ENCODE measurements around the gene SLC7A1.

SLC7A1 gene

GRCh38 chr13:29500386-29500785 is 95.1 kb downstream of the SLC7A1 start:
- Histone ChIP-seq H2BK120ac (ENCODE audit: low read depth, low read length) (no peak overlapping the region), H3K4ac (ENCODE audit: low read depth in 1 of 2, low read length in 2 of 2) (no peak overlapping the region), H2AFZ (ENCODE audit: low read depth, low read length) (no peak overlapping the region), H3K4me2 (ENCODE audit: low read length, poor library complexity, severe bottlenecking) (no peak overlapping the region), H3K36me3 (ENCODE audit: control insufficient read depth in 1 of 2, insufficient read depth in 2 of 2, low read depth in 1 of 2, low read length in 2 of 2) (no peaks in the 10 kb centered on the region), H3K9me3 (ENCODE audit: control insufficient read depth, low read length) (no peaks in the 10 kb centered on the region), H2BK12ac (ENCODE audit: low read length in 2 of 2) (no peak overlapping the region), H2BK15ac (ENCODE audit: low read depth, poor library complexity, severe bottlenecking) (no peak overlapping the region), H3K4me3 (ENCODE audit: insufficient read depth in 1 of 2, low read depth in 1 of 2, low read length in 2 of 2) (no peak overlapping the region), H2BK5ac (ENCODE audit: low read depth, low read length, poor library complexity, severe bottlenecking) (no peak overlapping the region), H3K27me3 (ENCODE audit: control insufficient read depth in 1 of 2, insufficient read depth in 1 of 2, low read length in 2 of 2) (peaks cover 13 to 22% of the 10 kb centered on the region in 2 experiments), H4K91ac (ENCODE audit: low read length) (no peak overlapping the region), H2AK5ac (ENCODE audit: low read length, severe bottlenecking) (no peak overlapping the region), H4K8ac (ENCODE audit: low read length) (no peak overlapping the region), H3K79me1 (replicated peaks; ENCODE audit: low read length, poor library complexity, severe bottlenecking) (no peaks in the 10 kb centered on the region), H3K27ac (ENCODE audit: low read length, poor library complexity, severe bottlenecking) (no peak overlapping the region), H3K9ac (ENCODE audit: low read length) (no peak overlapping the region), H3K14ac (ENCODE audit: low read length in 2 of 2) (no peak overlapping the region), H3K23ac (ENCODE audit: low read length in 2 of 2) (no peak overlapping the region), H3K4me1 (ENCODE audit: control insufficient read depth, insufficient read depth, low read depth, low read length) (peaks cover 24% of the 10 kb centered on the region), H3K18ac (ENCODE audit: low read depth in 1 of 2, low read length in 2 of 2) (no peak overlapping the region)
- no peak for DNase-seq
- 95% methylated on average over 7 of the region's 7 CpGs for WGBS

GRCh38 chr13:29499506-29500165 is 95.9 kb downstream of the SLC7A1 start:
- no peaks in the 10 kb centered on the region for H3K36me3 ChIP-seq (ENCODE audit: control insufficient read depth in 1 of 2, insufficient read depth in 2 of 2, low read depth in 1 of 2, low read length in 2 of 2)
- peak overlapping the region; percentile 68 for H2BK15ac ChIP-seq (ENCODE audit: low read depth, poor library complexity, severe bottlenecking)
- H3K9ac ChIP-seq (ENCODE audit: low read length): no peak overlapping the region
- peak overlapping the region; percentile 15 for H4K91ac ChIP-seq (ENCODE audit: low read length)
- no peak overlapping the region for H3K4me2 ChIP-seq (ENCODE audit: low read length, poor library complexity, severe bottlenecking)
- H4K8ac ChIP-seq (ENCODE audit: low read length): peak overlapping the region; percentile 58
- H3K4me1 ChIP-seq (ENCODE audit: control insufficient read depth, insufficient read depth, low read depth, low read length): peaks cover 24% of the 10 kb centered on the region
- peak overlapping the region in 1 of 2 experiments; percentile 16 for H3K4ac ChIP-seq (ENCODE audit: low read depth in 1 of 2, low read length in 2 of 2)
- 93% methylated on average over 7 of the region's 7 CpGs for whole genome bisulfite sequencing
- H3K4me3 ChIP-seq (ENCODE audit: insufficient read depth in 1 of 2, low read depth in 1 of 2, low read length in 2 of 2): no peak overlapping the region
- H3K27me3 ChIP-seq (ENCODE audit: control insufficient read depth in 1 of 2, insufficient read depth in 1 of 2, low read length in 2 of 2): peaks cover 13 to 19% of the 10 kb centered on the region in 2 experiments
- H3K23ac ChIP-seq (ENCODE audit: low read length in 2 of 2): no peak overlapping the region
- H2AFZ ChIP-seq (ENCODE audit: low read depth, low read length): no peak overlapping the region
- H2BK5ac ChIP-seq (ENCODE audit: low read depth, low read length, poor library complexity, severe bottlenecking): no peak overlapping the region
- H2AK5ac ChIP-seq (ENCODE audit: low read length, severe bottlenecking): no peak overlapping the region
- H2BK12ac ChIP-seq (ENCODE audit: low read length in 2 of 2): peak overlapping the region in 1 of 2 experiments; percentile 17
- no peak overlapping the region for H3K27ac ChIP-seq (ENCODE audit: low read length, poor library complexity, severe bottlenecking)
- no peaks in the 10 kb centered on the region for H3K79me1 ChIP-seq (replicated peaks; ENCODE audit: low read length, poor library complexity, severe bottlenecking)
- DNase-seq: no peak
- no peaks in the 10 kb centered on the region for H3K9me3 ChIP-seq (ENCODE audit: control insufficient read depth, low read length)
- H2BK120ac ChIP-seq (ENCODE audit: low read depth, low read length): no peak overlapping the region
- H3K14ac ChIP-seq (ENCODE audit: low read length in 2 of 2): peak overlapping the region in 1 of 2 experiments; percentile 35
- no peak overlapping the region for H3K18ac ChIP-seq (ENCODE audit: low read depth in 1 of 2, low read length in 2 of 2)

- Histone ChIP-seq H2BK5ac (ENCODE audit: low read depth, low read length, poor library complexity, severe bottlenecking) (no peak overlapping the region), H3K27ac (ENCODE audit: low read length, poor library complexity, severe bottlenecking) (no peak overlapping the region)
- 94% methylated on average over 13 of the region's 13 CpGs for WGBS
These were observed 97.0 kb downstream of the SLC7A1 start for GRCh38 chr13:29498426-29499040.

GRCh38 chr13:29497137-29497654 is 98.3 kb downstream of the SLC7A1 start:
- Histone ChIP-seq H3K4me1 (ENCODE audit: control insufficient read depth, insufficient read depth, low read depth, low read length) (peaks cover 24% of the 10 kb centered on the region), H2BK12ac (ENCODE audit: low read length in 2 of 2) (peak overlapping the region; percentile 3 to 14), H2BK5ac (ENCODE audit: low read depth, low read length, poor library complexity, severe bottlenecking) (no peak overlapping the region), H3K9ac (ENCODE audit: low read length) (peak overlapping the region; percentile 49), H2BK120ac (ENCODE audit: low read depth, low read length) (no peak overlapping the region), H3K27me3 (ENCODE audit: control insufficient read depth in 1 of 2, insufficient read depth in 1 of 2, low read length in 2 of 2) (peaks cover 12 to 22% of the 10 kb centered on the region in 2 experiments), H3K14ac (ENCODE audit: low read length in 2 of 2) (no peak overlapping the region), H3K4ac (ENCODE audit: low read depth in 1 of 2, low read length in 2 of 2) (no peak overlapping the region), H4K8ac (ENCODE audit: low read length) (peak overlapping the region; percentile 52), H3K18ac (ENCODE audit: low read depth in 1 of 2, low read length in 2 of 2) (peak overlapping the region; percentile 29 to 45), H3K9me3 (ENCODE audit: control insufficient read depth, low read length) (no peaks in the 10 kb centered on the region), H2AK5ac (ENCODE audit: low read length, severe bottlenecking) (no peak overlapping the region), H3K79me1 (replicated peaks; ENCODE audit: low read length, poor library complexity, severe bottlenecking) (no peaks in the 10 kb centered on the region), H3K27ac (ENCODE audit: low read length, poor library complexity, severe bottlenecking) (peak overlapping the region; percentile 9), H2BK15ac (ENCODE audit: low read depth, poor library complexity, severe bottlenecking) (peak overlapping the region; percentile 33), H3K4me3 (ENCODE audit: insufficient read depth in 1 of 2, low read depth in 1 of 2, low read length in 2 of 2) (peak overlapping the region in 1 of 2 experiments; percentile 33), H4K91ac (ENCODE audit: low read length) (peak overlapping the region; percentile 1), H3K4me2 (ENCODE audit: low read length, poor library complexity, severe bottlenecking) (peak overlapping the region; percentile 30), H3K36me3 (ENCODE audit: control insufficient read depth in 1 of 2, insufficient read depth in 2 of 2, low read depth in 1 of 2, low read length in 2 of 2) (no peaks in the 10 kb centered on the region), H2AFZ (ENCODE audit: low read depth, low read length) (no peak overlapping the region), H3K23ac (ENCODE audit: low read length in 2 of 2) (no peak overlapping the region)
- 9% methylated on average over 15 of the region's 15 CpGs for WGBS
- DNase-seq: peak; percentile 70

More at GRCh38 chr13:29498426-29499040, 97.0 kb downstream of the SLC7A1 start:
- Histone ChIP-seq H2BK15ac (ENCODE audit: low read depth, poor library complexity, severe bottlenecking) (no peak overlapping the region), H3K23ac (ENCODE audit: low read length in 2 of 2) (no peak overlapping the region), H3K14ac (ENCODE audit: low read length in 2 of 2) (no peak overlapping the region), H3K36me3 (ENCODE audit: control insufficient read depth in 1 of 2, insufficient read depth in 2 of 2, low read depth in 1 of 2, low read length in 2 of 2) (no peaks in the 10 kb centered on the region), H3K4me1 (ENCODE audit: control insufficient read depth, insufficient read depth, low read depth, low read length) (peaks cover 24% of the 10 kb centered on the region), H2AFZ (ENCODE audit: low read depth, low read length) (no peak overlapping the region), H2BK120ac (ENCODE audit: low read depth, low read length) (no peak overlapping the region), H3K4ac (ENCODE audit: low read depth in 1 of 2, low read length in 2 of 2) (peak overlapping the region in 1 of 2 experiments; percentile 9), H3K4me3 (ENCODE audit: insufficient read depth in 1 of 2, low read depth in 1 of 2, low read length in 2 of 2) (no peak overlapping the region), H4K91ac (ENCODE audit: low read length) (no peak overlapping the region), H3K79me1 (replicated peaks; ENCODE audit: low read length, poor library complexity, severe bottlenecking) (no peaks in the 10 kb centered on the region), H2BK12ac (ENCODE audit: low read length in 2 of 2) (peak overlapping the region; percentile 47 to 59), H3K9ac (ENCODE audit: low read length) (no peak overlapping the region), H3K9me3 (ENCODE audit: control insufficient read depth, low read length) (no peaks in the 10 kb centered on the region), H2AK5ac (ENCODE audit: low read length, severe bottlenecking) (peak overlapping the region; percentile 24), H3K4me2 (ENCODE audit: low read length, poor library complexity, severe bottlenecking) (no peak overlapping the region), H3K27me3 (ENCODE audit: control insufficient read depth in 1 of 2, insufficient read depth in 1 of 2, low read length in 2 of 2) (peaks cover 13 to 22% of the 10 kb centered on the region in 2 experiments), H4K8ac (ENCODE audit: low read length) (no peak overlapping the region), H3K18ac (ENCODE audit: low read depth in 1 of 2, low read length in 2 of 2) (no peak overlapping the region)
- no peak for DNase-seq
